GM19324 (cell line): ENCODE measurements around the gene ACER2.

ENCODE experiments used
- ATAC-seq: cut with Tn5 transposase; IDR thresholded peaks from one replicate; pipeline ENCODE4 v1.9.1; 2021; ENCODE audit warnings: mild to moderate bottlenecking, moderate library complexity; ENCODE audit not compliant: unreplicated experiment, low FRiP score

The ACER2 gene

GRCh38 chr9:19446361-19446861 is 37.6 kb downstream of the ACER2 start:
- no peak for ATAC-seq

GRCh38 chr9:19451240-19452087 is 42.7 kb downstream of the ACER2 start:
- peak; percentile 86 for ATAC-seq

- ATAC-seq: no peak
These were observed 47.6 kb downstream of the ACER2 start for GRCh38 chr9:19456426-19456825.

DNA sequence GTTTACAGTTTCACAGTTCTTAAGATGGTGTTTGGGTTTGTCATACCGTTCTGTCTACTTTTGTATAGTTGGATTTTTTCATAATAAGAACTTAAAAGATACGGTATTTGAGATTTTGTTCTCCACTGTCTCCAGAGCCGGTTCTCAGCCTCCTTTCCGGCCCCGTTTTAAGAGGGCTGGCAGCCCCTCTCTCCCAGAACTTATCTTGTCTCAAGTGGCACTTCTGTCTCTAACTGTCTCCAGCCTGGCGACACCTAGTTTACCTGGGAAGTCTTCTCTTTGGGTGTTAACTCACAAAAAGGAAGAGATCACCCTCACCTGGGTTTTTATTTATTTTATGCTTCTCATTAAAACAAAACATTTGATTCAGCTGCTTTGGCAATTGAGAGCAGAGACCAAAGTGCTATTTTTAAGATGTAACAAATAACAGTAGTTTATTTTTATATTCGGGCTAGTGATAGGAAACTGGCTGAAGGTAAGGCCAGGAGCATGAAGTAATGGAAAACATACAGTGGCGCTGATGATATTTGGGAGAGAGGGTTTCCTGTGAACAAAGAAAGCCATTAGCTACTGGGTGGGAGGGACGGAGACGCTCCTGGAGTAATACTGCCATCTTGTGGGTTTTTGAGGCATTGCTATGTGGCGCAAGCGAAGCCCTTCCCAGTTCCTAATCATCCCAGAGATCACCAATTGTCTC is 48.3 kb downstream of the ACER2 start:
- ATAC-seq: peak; percentile 76

GRCh38 chr9:19457693-19458009 is 48.8 kb downstream of the ACER2 start:
- no peak for ATAC-seq

DNA sequence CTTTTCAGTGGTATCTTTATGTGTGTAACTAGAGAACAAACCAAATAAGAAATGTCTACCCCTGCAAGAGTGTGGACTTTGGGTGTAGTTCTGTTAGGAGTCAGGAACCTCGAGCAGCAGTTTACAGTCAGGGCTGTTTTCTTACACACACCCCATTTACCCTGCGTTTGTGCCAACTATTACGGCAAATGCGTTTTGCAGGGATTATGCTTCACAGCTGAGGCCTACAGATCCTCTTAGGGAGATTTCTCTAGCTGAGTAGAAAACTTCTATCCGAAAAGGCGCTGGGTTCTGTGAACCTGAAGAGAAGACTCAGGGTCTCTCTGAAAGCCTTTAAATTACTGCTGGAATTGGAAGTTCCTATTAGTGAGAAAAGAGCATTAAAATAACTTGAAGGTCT is 51.4 kb downstream of the ACER2 start:
- no peak for ATAC-seq

DNA sequence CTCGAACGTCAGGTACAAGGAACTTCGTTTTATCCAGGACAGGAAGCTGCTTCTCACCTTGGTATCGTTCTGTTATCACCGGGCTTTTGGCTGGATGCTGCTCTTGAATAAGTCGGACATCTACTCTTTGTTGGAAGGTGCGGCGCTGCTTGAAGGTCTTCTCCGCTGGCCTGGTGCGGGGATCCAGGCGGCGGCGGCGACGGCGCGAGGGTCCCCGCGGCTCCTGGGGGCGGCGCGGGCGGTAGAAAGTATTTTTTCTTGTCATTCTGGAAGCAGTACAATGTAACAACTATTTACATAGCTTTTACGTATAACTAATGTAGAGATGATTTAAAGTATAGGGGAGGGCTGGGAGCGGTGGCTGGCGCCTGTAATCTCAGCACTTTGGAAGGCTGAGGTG is 52.3 kb downstream of the ACER2 start:
- no peak for ATAC-seq

DNA sequence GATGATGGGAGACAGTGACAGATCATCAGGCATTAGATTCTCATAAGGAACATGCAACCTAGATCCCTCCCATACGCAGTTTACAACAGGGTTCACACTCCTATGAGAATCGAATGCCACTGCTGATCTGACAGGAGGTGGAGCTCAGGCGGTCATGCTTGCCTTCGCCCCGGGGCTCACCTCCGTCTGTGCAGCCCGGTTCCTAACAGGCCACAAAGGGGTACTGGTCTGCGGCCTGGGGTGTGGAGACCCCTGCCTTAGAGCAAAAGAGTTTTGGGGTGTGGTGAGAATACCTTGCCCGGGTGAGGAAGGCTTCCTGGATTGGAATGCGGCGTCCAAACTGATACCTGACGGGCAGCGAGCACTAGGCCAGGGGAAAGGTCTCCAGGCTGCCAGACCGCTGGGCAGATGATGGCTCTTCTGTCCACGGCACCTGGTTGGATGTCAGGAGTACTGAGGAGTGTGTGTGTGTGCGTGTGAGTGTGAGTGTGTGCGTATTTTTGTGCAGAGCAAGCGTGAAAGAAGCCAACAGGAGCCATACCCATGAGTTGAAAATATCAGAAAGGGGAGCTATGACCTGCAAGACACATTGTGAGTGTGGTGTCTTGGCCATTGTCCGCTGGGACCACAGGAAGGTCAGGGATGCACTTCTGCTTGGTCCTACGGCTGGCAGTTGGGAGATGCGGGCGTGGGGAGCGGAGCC is 55.4 kb downstream of the ACER2 start:
- ATAC-seq: no peak

DNA sequence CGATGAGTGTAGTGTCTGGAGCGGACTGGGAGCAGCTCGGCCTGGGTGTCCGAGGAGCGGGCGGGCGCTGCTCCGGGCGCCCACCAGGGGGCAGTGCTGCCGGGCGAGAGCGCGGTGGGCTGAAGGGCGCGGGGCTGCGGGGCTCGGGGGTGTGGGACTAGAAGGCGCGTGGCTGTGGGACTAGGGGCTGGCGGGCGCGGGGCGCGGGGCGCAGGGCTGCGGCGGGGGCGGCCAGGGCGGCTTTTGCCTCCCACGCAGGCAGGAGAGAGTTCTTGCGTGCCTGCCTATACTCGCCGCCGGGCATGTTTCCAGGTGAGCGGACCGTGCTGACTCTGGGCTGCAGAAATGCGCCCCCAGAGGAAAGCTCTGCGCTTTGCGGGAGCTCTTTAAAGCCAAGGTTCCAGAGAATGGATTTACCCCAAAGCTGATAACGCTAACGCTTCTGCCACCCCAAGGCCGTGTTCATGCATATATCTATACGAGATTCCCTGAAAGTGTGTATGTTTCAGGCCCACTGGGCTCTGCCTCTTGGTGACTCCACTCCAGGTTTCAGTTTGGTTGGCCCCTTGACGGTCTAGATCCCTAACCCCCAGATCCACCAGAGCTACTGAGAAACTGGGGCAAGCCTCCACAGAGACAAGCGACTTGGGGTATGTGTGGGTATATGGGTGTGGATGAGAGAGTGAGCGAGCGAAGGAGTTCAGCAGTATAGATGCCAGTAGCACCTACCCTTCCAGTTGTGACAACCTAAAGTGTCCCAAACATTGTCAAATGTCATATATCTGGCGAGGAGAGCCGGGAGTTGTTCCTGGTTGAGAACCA is 56.2 kb downstream of the ACER2 start:
- peak; percentile 95 for ATAC-seq

- ATAC-seq: no peak
These were observed 56.9 kb downstream of the ACER2 start for GRCh38 chr9:19465586-19466279.

DNA sequence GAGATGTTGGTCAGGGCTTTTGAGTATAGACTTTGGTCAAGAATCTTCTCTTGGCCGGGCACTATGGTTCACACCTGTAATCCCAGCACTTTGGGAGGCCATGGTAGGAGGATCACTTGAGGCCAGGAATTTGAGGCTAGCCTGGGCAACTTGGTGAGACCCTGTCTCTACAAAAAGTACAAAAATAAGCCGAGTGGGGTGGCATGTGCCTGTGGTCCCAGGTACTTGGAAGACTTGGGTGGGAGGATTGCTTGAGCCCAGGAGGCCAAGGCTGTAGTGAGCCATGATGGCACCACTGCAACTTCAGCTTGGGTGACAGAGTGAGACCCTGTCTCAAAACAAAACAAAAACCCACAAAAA is 57.5 kb downstream of the ACER2 start:
- ATAC-seq: no peak

- ATAC-seq: no peak
These were observed 60.5 kb downstream of the ACER2 start for GRCh38 chr9:19469271-19469670.

DNA sequence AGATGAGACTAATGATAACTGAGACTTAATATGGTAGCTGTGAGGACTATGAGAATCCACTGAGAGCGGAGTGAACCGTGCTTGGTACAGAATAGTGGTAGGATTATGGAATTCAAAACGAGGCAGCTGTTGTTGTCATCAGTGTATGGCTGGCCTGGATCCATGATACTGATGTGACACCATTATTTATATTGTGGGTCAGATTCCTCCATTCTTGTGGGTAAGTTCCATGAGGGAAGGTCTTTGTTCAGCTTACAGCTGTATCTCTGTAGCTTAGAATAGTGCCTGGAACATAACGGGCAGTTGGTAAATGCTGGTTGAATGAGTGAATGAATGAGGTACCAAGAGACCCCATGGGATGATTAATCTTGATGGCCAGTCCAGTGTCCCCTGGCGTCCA is 61.8 kb downstream of the ACER2 start:
- no peak for ATAC-seq

GRCh38 chr9:19470981-19471650 is 62.3 kb downstream of the ACER2 start:
- ATAC-seq: no peak

GRCh38 chr9:19471737-19472648 is 63.2 kb downstream of the ACER2 start:
- peak; percentile 66 for ATAC-seq

GRCh38 chr9:19473605-19474004 is 64.8 kb downstream of the ACER2 start:
- no peak for ATAC-seq

GRCh38 chr9:19479874-19480273 is 71.1 kb downstream of the ACER2 start:
- ATAC-seq: no peak

- ATAC-seq: no peak
These were observed 71.5 kb downstream of the ACER2 start for GRCh38 chr9:19480345-19480744.
